Measurements from ENCODE around the gene PPCDC.

Gene PPCDC, protein sequence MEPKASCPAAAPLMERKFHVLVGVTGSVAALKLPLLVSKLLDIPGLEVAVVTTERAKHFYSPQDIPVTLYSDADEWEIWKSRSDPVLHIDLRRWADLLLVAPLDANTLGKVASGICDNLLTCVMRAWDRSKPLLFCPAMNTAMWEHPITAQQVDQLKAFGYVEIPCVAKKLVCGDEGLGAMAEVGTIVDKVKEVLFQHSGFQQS

DNA sequence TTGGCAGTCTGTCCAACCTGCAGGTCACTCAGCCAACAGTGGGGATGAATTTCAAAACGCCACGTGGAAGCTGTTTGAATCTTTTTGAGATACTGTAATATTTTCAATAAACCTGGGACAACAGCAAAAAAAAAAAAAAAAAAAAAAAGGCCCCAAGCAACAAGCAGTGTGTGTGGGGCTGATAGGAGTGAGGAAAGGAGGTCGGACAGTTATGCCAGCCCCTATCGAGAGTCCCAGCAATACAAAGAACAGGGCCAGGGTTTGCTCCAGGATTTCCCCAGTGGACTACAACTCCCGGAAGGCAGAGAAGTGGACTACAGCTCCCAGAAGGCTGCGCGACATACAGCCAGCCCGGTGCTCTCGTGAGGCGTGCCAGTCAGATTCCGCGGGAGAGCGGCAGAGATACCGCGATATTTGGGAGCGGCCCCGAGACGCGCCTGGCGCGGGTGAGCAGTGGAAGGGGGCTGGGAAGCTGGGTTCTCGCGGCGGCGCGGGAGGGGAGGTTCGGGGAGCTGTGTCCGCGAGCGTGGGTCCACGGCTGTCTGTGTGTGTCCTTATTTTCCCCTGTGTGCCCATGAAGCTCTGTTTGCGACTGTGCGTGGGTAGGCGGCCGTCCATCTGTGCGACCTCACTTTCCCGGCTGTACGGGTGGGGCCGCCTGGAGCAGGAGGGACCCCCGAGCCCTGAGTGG is at the start of gene PPCDC:
Gene PPCDC (plus strand): TSS at position 410 of the 691 bp plus-strand sequence. CDS start 4,729 bp downstream, outside the sequence.
- DNase-seq (ENCODE audit: low read depth in 2 of 2): peak; percentile 91 to 92

DNA sequence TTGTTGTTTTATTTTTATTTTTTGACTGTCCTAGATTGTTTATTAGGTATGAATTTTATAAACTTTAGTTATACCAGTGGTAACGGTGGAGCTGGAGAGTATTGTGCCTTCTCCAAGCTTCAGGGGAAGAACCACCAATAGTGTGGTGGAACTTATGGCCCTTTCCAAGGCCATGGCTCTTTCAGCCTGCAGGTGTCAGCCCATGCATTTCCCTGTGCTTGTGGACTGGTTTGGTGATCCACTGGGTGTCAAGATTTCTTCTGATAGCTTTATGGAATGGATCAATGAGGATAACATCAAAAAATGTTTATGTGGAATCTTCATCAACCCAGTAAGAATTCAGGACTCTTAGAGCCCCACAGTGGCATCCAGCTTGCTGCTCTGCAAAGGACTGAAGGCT is 47.2 kb upstream of the PPCDC start:
- DNase-seq (ENCODE audit: low read depth in 2 of 2): no peak

DNA sequence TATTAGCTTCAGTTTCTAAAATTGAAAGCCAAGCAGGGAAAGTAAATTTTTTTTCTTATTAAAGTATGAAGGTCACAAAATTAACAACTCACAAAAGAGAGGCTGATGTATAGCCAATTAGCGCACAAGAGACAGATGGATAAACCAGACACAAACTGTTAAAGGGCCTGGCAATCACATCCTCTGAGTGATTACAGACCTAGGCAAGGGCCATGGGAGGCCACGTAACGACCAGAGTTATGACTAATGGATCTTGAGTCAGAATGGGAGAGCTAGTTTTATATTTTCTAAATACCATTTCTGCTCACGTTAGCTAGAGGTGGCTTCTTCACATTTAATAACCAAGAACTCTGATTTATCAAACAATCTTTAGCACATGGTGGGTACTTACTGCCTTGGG is 45.8 kb upstream of the PPCDC start:
- no peak for DNase-seq (ENCODE audit: low read depth in 2 of 2)

DNA sequence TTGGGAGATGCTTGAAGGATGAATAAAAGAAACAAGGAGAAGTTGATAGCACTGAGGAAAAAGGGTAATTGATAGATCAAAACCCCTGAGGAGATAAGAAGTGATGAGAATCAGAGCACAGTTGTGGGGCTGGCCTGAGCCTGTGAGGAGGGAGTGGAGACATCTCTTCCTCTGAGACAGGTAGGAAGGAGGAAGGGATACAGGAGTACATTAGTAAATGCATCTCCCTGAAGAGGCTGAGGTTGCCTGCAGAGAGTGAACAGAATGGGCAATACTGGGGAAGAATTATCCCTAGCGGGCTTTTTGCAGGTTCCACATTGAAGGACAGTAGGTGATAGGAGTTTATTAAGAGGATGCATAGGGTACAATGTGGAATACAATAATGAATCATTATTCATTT is 45.3 kb upstream of the PPCDC start:
- DNase-seq (ENCODE audit: low read depth in 2 of 2): no peak

DNA sequence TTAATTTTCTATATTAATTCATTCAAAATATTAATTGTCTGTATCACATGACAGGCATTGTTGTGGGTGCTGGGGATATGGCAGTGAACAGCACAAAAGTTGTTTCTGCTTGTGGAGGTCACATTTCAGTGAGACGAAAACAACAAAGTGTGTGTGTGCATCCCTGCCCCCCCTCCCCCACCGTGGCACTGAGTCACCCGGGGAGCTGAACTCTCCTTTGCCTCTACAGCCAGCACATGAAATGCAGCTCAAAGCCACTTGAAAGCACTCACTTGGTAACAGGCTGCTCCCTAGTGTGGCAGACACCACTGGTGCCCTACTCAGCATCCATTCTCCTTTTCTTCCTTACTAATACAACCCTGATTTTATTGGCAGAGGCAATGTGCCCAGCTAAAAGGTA is 44.9 kb upstream of the PPCDC start:
- no peak for DNase-seq (ENCODE audit: low read depth in 2 of 2)

DNA sequence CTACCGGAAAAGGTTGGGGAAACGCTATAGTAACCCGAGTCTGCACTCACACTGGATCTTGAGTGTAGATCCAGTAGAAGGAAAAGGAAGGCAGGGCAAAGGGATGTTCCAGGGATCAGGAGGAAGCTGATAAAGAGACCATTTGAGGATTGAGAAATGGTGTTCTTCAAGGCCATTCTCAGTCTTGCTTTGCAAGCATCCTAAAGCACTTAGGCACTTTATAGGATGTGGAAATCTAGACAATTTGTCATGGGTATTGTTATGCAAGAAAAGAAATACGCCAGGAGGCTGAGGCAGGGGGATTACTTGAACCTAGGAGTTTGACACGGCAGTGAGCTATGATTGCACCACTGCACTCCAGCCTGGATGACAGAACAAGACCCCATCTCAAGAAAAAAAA is 41.2 kb upstream of the PPCDC start:
- no peak for DNase-seq (ENCODE audit: low read depth in 2 of 2)

DNA sequence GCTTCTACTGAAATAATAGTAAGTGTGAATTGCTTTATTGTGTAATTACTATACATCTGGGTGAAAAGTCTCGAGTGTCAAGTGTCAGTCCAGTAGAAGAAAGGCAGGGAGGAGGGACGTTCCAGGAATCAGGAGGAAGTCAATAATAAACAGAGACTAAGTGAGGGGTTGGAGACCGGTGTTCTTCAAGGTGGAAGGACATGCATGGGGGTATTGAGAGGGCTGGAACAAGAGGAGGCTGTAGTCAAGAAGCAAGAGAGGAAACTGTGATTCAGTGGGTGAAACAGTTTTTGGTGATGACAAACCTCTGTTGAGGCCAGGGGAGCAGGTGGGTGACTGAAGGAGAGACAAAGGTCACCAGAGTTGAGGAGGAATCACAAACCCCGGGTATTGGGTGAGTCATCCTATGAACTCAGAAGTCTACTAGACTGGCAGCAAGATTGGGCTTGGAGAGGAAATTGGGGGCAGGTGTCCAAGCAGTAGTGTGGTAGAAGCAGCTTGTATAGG is 39.6 kb upstream of the PPCDC start:
- DNase-seq (ENCODE audit: low read depth in 2 of 2): no peak

DNA sequence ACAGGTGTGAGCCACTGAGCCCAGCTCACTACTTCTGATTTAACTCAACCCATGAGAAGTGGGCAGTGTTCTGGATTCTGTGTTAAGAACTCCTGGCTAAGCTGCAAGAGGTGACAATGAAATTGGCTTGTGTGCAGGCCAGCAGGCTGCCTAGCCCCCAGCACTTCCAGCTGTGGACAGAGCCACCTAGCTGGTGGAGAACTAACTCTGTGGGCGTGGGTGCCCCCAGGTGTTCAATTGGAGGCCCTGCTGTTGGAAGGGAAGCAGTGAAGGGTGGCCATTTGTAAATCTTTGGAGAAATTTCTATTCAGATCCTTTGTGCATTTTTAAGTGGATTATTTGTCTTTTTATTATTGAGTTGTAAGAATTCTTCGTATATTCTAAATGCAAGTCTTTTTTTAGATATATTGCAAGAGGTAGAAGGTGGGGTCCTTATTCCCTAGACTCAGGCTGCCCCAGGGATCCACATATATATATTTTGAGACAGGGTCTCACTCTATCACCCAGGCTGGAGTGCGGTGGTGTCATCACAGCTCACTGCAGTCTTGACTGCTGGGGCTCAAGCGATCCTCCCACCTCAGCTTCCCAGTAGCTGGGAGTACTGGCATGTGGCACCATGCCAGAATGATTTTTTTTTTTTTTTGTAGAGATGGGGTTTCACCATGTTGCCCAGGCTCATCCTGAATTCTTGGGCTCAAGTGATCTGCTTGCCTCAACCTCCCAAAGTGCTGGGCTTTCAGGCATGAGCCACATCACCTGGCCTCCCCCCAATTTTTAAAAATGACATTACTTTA is 35.2 kb upstream of the PPCDC start:
- DNase-seq (ENCODE audit: low read depth in 2 of 2): no peak

DNA sequence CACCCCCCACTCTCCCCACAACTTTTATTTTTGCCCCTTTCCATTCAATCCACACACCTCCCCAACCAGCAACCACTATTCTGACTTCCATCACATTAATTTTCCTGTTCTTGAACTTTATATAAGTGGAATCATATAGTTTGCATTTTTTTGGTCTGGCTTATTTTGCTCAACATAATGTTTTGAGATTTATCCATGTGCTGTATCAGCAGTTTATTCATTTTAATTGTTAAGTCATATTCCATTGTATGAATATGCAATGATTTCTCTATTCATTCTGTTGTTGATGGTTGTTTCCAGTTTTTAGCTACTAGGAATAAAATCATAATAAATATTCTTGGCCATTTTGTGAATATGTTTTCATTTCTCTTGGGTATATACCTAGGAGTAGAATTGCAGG is 33.9 kb upstream of the PPCDC start:
- DNase-seq (ENCODE audit: low read depth in 2 of 2): no peak

DNA sequence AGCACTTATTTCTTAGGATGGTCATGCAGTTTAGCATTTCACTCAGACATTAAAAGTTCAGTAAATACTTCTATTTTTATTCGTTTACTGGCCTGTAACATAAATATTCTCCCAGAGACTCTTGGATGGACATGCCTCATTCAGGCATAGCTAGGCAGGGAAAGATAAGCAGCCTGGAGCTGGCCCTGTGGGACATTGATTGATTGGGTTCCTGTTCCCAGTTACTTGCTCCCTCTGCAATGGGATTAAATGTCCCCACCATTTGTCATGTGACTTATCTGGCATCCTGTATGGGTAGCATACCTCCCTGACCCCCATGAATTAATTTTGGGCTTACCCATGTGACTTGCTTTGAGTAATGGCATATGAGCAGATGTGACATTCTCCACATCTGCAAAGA is 30.8 kb upstream of the PPCDC start:
- no peak for DNase-seq (ENCODE audit: low read depth in 2 of 2)

DNA sequence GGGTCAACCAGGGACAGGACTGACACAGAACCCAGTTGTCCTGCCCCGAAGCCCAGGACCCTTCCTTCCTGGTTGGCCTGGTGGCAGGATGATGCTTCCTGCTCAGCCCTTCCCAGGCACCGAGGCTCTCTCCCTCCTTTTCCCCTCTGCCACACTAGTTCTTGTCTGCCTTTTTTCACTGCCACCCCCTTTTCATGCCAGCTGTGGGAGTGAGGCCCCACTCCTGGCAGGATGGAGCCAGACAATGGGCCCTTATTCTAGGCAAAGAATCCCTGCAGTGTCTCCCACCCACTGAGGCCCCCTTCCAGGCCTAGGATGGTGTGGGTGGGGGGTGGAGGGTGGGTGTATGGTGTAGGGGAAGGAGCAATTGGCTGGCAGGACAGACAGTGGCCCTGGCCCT is 29.2 kb upstream of the PPCDC start:
- DNase-seq (ENCODE audit: low read depth in 2 of 2): no peak

DNA sequence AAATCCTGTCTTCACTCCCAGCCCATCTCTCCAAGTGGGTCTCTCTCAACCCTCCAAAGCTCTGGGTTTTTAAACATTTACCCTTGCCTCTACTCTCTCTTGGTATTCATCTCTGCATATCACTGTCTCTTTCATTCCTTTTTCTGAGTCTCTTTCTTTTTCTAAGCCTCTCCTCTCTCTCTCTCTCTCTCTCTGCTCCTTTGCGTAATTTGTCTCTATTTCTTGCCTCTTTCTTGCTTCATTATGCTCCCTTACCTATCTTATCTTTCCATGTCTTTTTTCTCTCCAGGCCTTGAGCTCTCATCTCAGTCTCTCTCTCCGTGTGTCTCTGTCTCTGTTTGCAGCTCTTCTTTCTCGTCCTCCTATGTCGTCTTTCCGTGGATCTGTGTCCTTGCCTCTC is 28.7 kb upstream of the PPCDC start:
- DNase-seq (ENCODE audit: low read depth in 2 of 2): no peak

DNA sequence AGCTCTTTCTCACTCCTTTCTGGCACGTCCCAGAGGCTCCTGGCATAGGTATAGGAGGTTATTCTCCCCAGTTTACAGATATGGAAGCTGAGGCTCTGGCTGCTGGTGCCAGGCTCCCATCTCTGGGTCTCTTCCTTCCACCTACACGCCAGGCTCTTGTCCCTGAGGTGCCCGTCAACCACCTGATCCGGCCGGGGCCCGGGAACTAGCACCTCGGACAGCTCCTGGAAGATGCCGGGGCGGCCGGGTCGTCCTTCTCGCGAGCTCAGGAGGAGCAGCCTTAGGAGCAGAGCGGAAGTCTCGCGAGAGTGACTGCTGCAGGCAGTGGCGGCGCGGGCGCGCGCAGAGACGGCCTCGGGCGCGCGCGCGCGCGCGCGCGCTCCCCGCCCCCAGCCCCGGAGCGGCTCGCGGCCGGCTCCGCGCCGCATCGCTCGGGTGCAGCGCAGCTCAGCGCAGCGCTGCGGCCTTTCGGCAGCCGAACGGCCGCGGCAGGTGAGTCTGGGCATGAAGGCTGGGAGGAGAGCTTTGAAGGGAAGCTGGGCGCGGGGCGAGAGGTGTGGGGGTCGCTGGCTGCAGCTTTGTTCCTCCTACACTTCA is 28.1 kb upstream of the PPCDC start, which contains the start of gene SCAMP5:
Gene SCAMP5 (plus strand): TSS at position 382 of the 597 bp plus-strand sequence. CDS start 16,277 bp downstream, outside the sequence.
- peak; percentile 75 to 80 for DNase-seq (ENCODE audit: low read depth in 2 of 2)

DNA sequence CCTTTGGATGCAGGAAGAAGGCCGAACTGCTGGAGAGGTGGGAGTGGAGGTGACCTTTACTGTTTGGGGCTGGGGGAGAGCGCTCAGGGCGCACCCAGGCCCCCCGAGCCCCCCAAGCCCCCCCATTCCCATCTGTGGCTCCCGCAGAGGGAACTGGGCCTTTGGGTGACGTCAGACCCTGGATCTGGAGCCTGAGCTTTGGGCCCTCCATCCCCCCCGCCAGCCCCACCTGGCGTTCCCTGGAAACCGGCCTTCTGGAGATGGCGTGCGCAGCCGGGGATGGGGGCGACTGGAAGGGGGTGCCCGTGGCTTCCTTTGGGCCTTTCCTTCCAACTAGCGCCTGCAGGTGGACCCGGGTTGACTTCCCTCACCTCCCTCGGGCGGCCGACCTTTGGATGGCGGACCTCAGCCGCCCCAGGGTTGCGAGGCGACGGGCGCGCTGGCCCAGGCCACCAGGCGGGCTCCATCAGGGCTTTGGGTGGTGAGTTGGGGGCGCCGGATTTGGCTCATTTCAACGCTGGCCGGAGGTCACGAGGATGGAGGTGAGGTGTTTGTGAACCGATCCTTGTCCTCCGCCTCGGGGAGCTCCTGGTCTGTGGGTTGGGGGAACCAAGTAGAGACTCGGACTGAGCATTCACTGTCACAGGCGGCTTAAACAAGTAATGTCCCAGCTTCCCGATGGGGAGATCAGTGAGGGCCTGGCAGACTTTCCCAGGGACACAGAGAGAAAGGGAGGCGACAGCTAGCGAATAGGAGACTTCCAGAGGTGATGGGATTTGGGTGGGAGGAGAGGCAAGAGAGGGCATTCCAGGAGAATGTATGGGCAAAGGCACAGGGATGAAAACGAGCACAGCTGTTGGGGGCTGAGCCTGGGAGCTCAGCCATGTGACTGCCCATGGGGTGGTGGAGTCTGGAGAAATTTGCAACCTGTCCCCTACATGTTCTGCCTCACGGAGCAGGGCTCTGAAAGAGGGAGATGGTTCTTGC is 27.3 kb upstream of the PPCDC start:
- DNase-seq (ENCODE audit: low read depth in 2 of 2): no peak

DNA sequence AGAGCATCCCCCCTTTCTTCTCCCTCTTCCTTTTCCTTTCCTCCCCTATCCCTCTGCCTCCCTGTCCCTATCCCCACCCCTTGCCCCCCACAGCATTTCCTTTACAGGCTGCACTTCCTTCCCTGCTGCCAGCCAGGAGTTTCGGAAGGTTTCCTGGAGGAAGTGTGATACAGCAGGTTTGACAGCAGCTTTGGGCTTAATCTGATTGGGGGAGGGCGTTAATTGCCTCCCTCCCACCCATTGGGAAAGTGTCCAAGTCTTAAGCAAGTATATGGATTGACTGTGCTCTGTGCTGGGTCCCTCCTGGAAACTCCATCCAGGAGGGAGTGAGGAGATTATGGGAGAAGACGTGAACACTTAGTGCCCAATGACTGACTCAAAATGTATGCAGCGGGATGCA is 26.2 kb upstream of the PPCDC start:
- DNase-seq (ENCODE audit: low read depth in 2 of 2): no peak

DNA sequence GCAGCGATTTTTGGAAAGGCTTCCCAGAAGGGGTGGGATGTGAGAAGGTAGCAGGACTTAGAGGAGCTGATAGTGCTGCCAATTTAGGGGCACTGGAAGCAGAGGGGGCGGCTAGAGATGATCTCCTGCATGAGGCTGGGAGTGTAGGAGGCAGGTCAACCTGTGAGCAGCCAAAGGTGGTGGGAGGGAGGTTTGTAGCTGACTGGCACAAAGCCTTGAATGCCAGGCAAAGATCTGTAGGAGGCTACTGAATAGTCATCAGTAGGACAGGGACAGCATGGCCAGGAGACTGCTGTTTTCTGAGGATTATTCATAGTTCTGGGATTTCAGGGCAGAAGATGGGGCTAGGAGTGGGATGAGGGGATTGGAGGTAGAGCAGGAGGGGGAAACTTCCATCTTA is 25.8 kb upstream of the PPCDC start:
- DNase-seq (ENCODE audit: low read depth in 2 of 2): no peak

DNA sequence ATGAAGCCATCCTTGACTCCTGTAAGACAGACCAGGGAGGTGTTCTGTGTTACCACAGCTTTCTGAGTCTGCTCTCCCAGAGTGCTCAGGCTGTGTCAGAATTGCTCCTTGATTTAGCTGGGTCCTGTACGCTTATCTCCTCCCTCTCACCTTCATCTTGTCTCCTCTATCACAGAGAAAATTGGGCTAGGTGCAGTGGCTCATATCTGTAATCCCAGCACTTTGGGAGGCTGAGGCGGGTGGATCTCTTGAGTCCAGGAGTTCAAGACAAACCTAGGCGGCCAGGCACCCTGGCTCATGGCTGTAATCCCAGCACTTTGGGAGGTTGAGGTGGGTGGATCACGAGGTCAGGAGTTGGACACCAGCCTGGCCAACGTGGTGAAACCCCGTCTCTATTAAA is 22.1 kb upstream of the PPCDC start:
- no peak for DNase-seq (ENCODE audit: low read depth in 2 of 2)

DNA sequence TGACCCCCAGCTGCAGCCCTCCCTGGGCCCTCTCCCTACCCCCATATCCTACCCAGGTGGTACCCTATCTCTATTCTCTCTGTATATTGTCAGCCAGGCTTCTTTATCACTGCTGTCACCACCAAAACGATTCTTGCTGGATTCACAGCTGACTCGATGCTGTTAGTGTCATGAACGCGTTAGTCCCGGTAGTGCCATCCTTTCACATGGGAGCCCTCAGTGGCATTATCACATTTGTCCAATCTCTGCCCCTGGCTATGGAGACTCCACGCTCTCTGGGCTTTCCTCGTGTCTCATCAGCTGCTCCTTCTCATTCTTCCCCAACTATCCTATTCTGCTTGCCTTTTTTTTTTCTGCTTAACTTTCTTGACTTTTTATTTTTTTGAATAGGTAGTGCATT is 21.0 kb upstream of the PPCDC start:
- no peak for DNase-seq (ENCODE audit: low read depth in 2 of 2)

DNA sequence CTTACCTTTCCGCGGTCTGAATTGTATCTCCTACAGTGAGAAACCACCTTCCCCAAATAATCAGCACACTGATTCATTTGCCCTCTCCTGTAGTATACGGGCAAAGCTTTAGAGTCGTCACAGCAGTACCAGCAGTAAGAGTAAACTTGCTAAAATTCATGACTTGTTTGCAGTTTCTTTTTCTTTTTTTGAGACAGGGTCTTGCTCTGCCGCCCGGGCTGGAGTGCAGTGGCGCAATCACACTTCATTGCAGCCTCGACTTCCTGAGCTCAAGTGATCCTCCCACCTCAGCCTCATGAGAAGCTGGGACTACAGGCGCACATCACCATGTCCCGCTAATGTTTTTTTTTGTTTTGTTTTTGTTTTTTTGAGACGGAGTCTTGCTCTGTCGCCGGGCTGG is 16.2 kb upstream of the PPCDC start:
- no peak for DNase-seq (ENCODE audit: low read depth in 2 of 2)

DNA sequence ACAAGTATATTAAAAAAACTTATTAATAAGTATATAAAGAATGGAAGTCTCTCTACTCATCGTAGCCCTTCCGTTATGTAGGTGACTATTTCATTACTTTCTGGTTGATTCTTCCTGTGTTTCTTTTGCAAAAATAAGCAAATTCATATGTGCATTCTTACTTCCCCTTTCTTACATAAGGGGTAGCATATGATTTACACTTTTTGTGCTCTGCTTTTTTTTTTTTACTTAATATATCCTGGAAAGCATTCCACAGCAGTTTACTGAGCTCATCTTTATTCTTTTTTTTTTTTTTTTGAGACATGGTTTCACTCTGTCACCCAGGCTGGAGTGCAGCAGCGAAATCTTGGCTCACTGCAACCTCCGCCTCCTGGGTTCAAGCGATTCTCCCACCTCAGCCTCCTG is 15.2 kb upstream of the PPCDC start:
- no peak for DNase-seq (ENCODE audit: low read depth in 2 of 2)
